Right cardiac atrium (tissue), 5 donors: Measurements from ENCODE around the gene FAM216B. TPM values are rescaled to one million over a fixed set of nuclear protein-coding genes. Genes with fewer than 3 reads are reported as not detected.

ENCODE experiments used
- ATAC-seq, 2 donors: fragments of 200-7000 bp; cut with Tn5 transposase; one replicate each; pipeline versions ENCODE4 v1.8.0 to v1.9.1; 2020; ENCODE audit warnings: moderate library complexity in 2 of 2, mild to moderate bottlenecking in 1 of 2
- DNase-seq, 3 donors: peaks; one replicate each; pipeline ENCODE4 v3.0.0-alpha.2; 2020
- H3K27ac ChIP-seq: one replicate; pipeline ENCODE4 v1.5.1; 2013; ENCODE audit warnings: mild to moderate bottlenecking, low read length, control low read depth, moderate library complexity
- H3K27me3 ChIP-seq: one replicate; pipeline ENCODE4 v1.6.1; 2013; ENCODE audit not compliant: control insufficient read depth, insufficient read depth
- H3K4me1 ChIP-seq: one replicate; pipeline ENCODE4 v1.6.1; 2013; ENCODE audit warnings: low read length; ENCODE audit not compliant: control insufficient read depth, insufficient read depth
- H3K4me3 ChIP-seq: one replicate; pipeline ENCODE4 v1.5.1; 2013; ENCODE audit warnings: low read length, control low read depth
- H3K9me3 ChIP-seq: one replicate; pipeline ENCODE4 v1.6.1; 2013; ENCODE audit warnings: low read length; ENCODE audit not compliant: control insufficient read depth
- WGBS: extraction: QIAGEN DNeasy Blood & Tissue Kit; methylation state at CpG from one replicate; pipeline ENCODE4 v1.1.7; 2013; 5-methylcytosine and 5-hydroxymethylcytosine counted together
- intact Hi-C, 4 donors: fragments of 100-400 bp; cut with DNase I; formaldehyde crosslinking; loops; one replicate each; pipeline versions ENCODE4 v1.11.0 to v1.14.0; 2022 to 2023
- polyA plus RNA-seq: library from polyadenylated mRNA; stranded (reverse); fragments of 200-250 nt; gene quantifications from one replicate; pipeline ENCODE4 v1.2.3, GENCODE V29; 2013
- total RNA-seq, 4 donors: library from RNA; stranded (reverse); fragmentation: NEBNext Ultra II Directional; extraction: Animal tissue kit (Norgen Biotek cat#: 25700); gene quantifications; one replicate each; pipeline ENCODE4 v1.2.1, GENCODE V29; 2021
- donor health status: healthy with polysubstance abuse.
- donor health status: DM: no; HTN: yes; CAD: no.
- donor health status: DM: no; HTN: no; CAD: no.
- donor health status: DM: no; HTN: yes; CAD: no; lungs with severe emphysema.
- donor health status: DM: yes; HTN: yes; CAD: no.

The FAM216B gene
- total and polyA plus RNA-seq, 5 donors, result 10.5 to 91.9 (median 47.0) TPM

DNA sequence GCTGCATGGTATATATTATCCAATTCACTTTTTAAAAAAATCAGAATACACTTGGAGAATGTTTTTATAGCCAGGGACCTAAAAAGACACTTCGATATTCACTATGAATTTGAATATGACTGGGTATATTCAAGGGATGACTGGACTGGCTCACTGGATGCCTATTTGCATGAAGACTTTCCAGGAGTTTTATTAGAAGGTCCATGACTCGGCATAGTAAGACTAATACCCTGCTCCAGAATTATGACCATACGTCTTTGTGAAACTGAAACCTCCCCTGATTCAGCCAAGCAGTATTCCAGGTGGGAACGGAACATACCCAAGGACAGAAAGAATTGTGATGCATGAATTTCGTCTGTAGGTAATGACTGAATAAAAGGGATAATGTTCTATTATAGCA lies 3.9 kb upstream of the FAM216B start:
- intact Hi-C loops, result no loop called here
- no peak for DNase-seq
- H3K27me3 ChIP-seq, result no peaks in the 10 kb centered on the region
- no peaks in the 10 kb centered on the region for H3K9me3 ChIP-seq
- no peak for ATAC-seq
- H3K27ac ChIP-seq, result no peak overlapping the region
- H3K4me3 ChIP-seq, result no peak overlapping the region
- WGBS, result 83% methylated on average over 5 of the region's 5 CpGs
- H3K4me1 ChIP-seq, result no peaks in the 10 kb centered on the region

DNA sequence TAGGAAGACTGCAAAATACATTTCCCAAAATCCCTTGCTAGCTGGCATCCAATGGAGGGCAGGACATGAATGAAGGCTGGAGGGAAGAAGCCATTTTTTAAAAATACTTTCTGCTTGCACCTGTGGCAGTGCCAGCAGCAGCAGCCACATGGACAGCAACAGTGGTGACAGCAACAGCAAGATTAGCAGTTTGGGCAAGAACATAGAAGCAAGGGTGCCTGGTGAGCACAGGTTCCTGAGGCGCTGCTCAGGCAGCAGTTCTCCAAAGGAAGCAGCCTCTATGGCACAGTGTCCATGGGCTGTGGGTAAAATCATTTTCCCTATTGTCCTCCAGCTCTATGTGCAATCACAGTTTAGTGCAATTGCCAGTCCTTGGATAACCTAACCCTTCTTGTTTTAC lies 1.3 kb upstream of the FAM216B start:
- ATAC-seq (peak in 1 of 2 donors; percentile 64), DNase-seq (no peak)
- Histone ChIP-seq H3K9me3 (no peaks in the 10 kb centered on the region), H3K27ac (peak overlapping the region; percentile 36), H3K27me3 (no peaks in the 10 kb centered on the region), H3K4me3 (no peak overlapping the region), H3K4me1 (no peaks in the 10 kb centered on the region)
- 76% methylated on average over 1 of the region's 1 CpG for WGBS
- intact Hi-C loops, result no loop called here

DNA sequence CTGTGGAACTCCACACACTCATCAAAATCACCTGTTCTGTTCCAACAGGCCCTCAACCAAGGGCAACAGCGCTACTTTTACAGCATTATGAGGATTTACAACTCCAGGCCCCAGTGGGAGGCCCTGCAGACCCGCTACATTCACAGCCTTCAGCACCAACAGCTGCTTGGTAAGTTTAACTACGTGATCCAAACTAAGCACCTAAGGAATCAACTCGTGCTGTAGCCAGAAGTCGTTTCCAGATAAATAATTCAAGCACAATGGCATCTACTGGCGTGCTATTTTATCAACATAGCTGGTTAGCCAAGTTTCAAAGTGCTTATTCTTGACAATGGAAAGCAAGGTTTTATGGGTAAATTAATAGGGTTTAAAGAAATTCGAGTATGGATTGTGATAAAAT lies 5.3 kb downstream of the FAM216B start:
- intact Hi-C loops, result no loop called here
- WGBS, result 32% methylated on average over 7 of the region's 7 CpGs
- H3K27ac ChIP-seq, result peak overlapping the region; percentile 43
- DNase-seq (no peak), ATAC-seq (peak in 1 of 2 donors; percentile 64)
- no peak overlapping the region for H3K4me3 ChIP-seq
- H3K4me1 ChIP-seq, result peaks cover 2% of the 10 kb centered on the region
- H3K9me3 ChIP-seq, result no peaks in the 10 kb centered on the region
- no peaks in the 10 kb centered on the region for H3K27me3 ChIP-seq

DNA sequence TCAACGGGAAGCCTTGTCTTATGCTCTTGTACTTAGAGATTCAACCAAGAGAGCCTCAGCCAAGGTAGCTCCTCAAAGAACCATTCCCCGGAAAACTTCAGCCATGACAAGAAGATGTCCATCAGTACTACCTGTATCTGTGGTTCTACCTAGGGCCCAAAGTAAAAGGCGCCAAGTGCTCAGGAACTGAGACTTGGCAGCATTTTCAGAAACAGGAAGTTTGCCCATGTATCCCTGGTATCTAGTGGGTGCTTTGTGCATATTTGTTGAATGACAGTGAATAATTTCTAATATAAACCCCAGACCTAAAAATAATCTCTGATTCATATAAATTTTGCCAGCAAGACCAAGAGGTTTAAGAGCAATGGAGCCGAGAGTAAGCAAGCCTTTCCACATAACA lies 7.2 kb downstream of the FAM216B start:
- DNase-seq (no peak), ATAC-seq (no peak)
- Histone ChIP-seq H3K9me3 (no peaks in the 10 kb centered on the region), H3K27me3 (no peaks in the 10 kb centered on the region), H3K4me3 (no peak overlapping the region), H3K27ac (no peak overlapping the region), H3K4me1 (peaks cover 2% of the 10 kb centered on the region)
- intact Hi-C loops, result no loop called here
- 92% methylated on average over 4 of the region's 4 CpGs for WGBS

DNA sequence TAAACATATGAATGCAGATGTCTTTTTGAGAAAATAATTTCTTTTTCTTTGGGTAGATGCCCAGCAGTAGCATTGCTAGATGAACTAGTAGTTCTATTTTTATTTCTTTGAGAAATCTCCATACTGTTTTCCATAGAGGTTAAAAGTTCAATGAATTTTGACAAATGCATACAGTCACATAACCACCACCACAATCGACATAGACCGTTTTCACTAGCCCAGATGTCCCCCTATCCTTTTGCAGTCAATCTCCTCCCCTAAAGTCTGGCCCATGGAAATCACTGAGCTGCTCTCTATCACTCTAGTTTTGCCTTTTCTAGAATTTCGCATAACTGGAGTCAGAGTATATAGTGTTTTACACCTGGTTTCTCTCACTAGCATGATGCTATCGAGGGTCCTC lies 10.8 kb downstream of the FAM216B start:
- no peak for DNase-seq
- no peak for ATAC-seq
- H3K4me3 ChIP-seq, result no peak overlapping the region
- H3K27me3 ChIP-seq, result no peaks in the 10 kb centered on the region
- 82% methylated on average over 4 of the region's 4 CpGs for WGBS
- no peaks in the 10 kb centered on the region for H3K4me1 ChIP-seq
- intact Hi-C loops, result no loop called here
- H3K9me3 ChIP-seq, result no peaks in the 10 kb centered on the region
- H3K27ac ChIP-seq, result no peak overlapping the region

DNA sequence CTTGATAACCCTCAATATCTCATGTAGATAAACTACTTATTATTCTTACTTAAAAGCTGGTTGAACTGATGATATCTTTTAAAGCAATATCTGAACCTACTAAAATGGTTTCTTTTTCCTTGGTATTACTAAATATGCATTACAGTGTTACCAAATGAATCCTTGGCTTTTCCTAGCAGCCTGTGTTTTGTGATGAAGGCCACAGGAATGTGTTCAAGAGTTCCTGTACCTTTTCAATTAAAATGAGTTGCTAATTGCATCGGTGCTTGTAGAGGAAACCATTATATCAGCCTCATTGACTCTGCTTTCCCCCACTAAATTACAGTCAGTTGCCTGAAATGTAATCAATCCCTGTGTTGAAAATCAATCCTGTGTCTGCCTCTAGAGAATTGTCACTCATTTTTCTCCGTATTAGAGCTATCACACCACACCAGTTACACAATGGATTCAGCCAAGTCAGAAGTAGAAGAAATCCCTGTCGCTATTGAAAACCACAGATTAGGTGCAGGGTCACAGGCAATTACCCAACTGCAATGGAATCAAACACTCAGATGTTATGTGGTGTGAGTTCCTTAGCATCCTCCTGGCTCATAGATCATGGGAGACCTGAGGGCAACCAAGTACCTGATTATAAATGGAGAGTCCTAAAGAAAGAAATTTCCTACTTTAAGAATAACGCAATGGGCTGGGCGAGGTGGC lies 13.3 kb downstream of the FAM216B start:
- ATAC-seq (no peak), DNase-seq (no peak)
- intact Hi-C loops, result no loop called here
- WGBS, result 87% methylated on average over 5 of the region's 5 CpGs
- Histone ChIP-seq H3K4me1 (no peaks in the 10 kb centered on the region), H3K4me3 (no peak overlapping the region), H3K9me3 (no peaks in the 10 kb centered on the region), H3K27ac (no peak overlapping the region), H3K27me3 (no peaks in the 10 kb centered on the region)

DNA sequence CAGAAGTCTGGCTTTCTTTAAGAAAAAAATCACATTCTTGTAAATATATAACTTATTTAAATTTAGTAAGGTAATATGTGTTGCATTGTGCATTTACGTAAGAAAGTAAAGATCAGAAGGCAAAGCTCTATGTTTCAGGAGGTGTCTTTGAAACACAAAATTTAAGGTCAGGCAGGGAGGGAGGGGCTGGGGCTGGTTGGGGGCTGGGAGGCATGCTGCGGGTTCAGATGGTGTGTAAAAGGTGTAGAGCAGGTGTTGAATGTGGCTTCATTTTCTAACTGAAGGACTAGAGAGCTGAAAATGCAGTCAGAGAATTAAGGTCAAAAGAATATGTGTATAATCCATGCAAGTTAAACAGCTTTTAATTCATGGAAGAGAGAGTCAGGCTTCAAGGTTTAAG lies 14.3 kb downstream of the FAM216B start:
- Histone ChIP-seq H3K27me3 (no peaks in the 10 kb centered on the region), H3K4me3 (no peak overlapping the region), H3K9me3 (no peaks in the 10 kb centered on the region), H3K27ac (no peak overlapping the region), H3K4me1 (no peaks in the 10 kb centered on the region)
- DNase-seq (no peak), ATAC-seq (no peak)
- intact Hi-C loops, result no loop called here
- 96% methylated on average over 2 of the region's 2 CpGs for WGBS

DNA sequence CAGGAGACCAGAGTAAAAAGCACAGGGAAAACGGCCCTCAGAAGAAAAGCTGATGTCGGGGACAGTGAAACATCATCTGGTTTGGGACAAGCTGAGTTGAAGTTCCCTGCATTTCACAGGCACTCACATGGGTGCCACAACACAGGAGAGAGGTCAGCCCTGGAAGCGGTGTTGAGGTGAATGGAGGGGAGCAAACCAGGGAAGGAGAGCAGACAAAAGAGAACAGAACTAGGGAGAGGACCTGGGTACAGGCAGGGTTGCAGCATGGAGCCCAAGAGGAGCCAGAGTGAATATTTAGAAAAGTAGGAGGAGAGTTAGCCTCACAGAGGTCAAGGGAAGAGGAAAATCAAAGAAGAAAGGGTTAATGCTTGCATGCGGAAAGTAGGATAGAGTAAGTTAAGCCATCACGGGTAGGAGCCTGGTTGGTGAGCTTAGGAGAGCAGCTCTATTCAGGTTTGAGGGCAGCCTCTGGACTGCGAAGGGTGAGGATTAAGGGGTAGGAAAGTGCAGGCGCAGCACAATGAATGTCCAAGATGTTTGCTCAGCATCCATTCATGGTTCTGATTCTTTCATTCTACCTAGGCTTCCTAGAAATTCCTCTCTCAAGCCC lies 15.5 kb downstream of the FAM216B start:
- Histone ChIP-seq H3K9me3 (no peaks in the 10 kb centered on the region), H3K27me3 (no peaks in the 10 kb centered on the region), H3K4me3 (no peak overlapping the region), H3K27ac (no peak overlapping the region), H3K4me1 (no peaks in the 10 kb centered on the region)
- 83% methylated on average over 7 of the region's 7 CpGs for WGBS
- ATAC-seq (no peak), DNase-seq (no peak)
- intact Hi-C loops, result no loop called here

DNA sequence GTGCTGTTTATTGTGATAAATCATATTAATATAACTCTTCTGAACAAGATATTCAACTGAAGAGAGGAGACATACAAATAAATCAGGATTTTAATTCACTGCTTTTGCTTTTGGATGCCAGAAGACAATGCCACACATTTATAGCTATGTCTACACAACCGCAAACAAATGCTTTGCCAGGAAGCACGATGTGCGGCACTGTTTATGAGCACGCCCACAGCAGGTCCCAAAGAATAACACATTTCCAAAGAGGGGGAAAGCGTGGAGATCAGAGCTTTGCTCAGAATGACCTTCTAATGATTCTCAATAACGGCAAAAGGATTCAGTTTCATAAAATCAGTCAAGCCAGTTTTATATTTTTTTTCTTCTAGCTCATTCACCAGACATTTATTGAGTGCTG lies 16.7 kb downstream of the FAM216B start:
- intact Hi-C loops, result no loop called here
- H3K27me3 ChIP-seq, result no peaks in the 10 kb centered on the region
- ATAC-seq (no peak), DNase-seq (no peak)
- H3K4me3 ChIP-seq, result no peak overlapping the region
- H3K27ac ChIP-seq, result no peak overlapping the region
- no peaks in the 10 kb centered on the region for H3K9me3 ChIP-seq
- WGBS, result 67% methylated on average over 6 of the region's 6 CpGs
- no peaks in the 10 kb centered on the region for H3K4me1 ChIP-seq

DNA sequence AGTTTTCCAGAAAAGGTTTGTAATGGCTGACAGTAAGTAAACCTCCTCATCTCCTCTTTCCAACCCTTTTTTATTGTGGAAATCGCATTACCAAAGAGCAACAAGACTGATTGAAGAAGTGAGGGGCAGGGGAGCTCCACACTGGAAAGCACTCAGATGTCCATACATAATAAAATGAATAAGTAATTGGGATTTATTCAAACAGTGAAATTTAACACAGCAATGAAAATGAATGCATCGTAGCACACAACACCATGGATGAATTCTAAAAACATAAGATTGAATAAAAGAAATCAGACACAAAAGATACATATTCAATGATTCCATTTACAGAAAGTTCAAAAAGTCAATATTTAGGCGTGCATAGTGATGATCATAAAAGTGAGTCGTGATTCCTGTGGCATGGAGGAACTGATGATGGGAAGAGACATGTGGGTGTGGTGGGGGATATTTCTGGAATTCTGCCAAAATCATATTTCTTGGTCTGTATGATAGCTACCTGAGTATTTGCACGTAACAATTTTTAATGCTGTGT lies 18.8 kb downstream of the FAM216B start:
- DNase-seq (no peak), ATAC-seq (no peak)
- no peaks in the 10 kb centered on the region for H3K9me3 ChIP-seq
- no peaks in the 10 kb centered on the region for H3K27me3 ChIP-seq
- H3K27ac ChIP-seq, result no peak overlapping the region
- no peak overlapping the region for H3K4me3 ChIP-seq
- no peaks in the 10 kb centered on the region for H3K4me1 ChIP-seq
- intact Hi-C loops, result no loop called here
- WGBS, result 63% methylated on average over 5 of the region's 5 CpGs

DNA sequence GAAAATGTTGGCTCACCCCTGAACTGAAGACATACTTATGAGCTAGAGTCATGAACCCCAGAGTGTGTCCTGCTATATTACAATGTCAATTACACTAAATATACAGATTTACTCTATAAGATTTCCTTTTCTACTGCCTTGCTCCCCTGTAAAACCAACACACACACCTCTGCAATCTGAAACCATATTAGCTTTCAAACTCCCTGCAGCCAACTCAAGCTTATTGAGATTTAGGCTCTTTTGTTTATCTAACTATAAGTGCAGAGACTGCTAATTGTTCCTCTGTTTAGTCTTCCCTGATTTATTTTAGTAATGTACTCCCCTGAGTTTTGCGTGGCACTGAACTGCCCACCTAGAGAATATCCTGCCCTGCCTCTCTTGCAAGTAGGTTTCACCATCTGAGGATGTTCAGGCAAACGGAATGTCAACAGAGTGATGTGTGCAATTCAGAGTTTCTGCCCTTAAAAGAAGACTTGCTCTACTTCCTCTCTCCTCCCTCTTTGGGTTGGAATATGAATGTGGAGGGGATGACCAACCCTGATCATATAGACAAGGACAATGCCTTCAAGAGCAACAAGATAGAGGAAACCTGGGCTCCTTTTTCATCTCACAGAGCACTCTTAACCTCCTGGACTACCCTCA lies 22.3 kb downstream of the FAM216B start:
- no peak overlapping the region for H3K4me3 ChIP-seq
- intact Hi-C loops, result no loop called here
- no peaks in the 10 kb centered on the region for H3K9me3 ChIP-seq
- DNase-seq (no peak), ATAC-seq (no peak)
- no peaks in the 10 kb centered on the region for H3K4me1 ChIP-seq
- H3K27ac ChIP-seq, result no peak overlapping the region
- 77% methylated on average over 2 of the region's 2 CpGs for WGBS
- no peaks in the 10 kb centered on the region for H3K27me3 ChIP-seq
